Left colon (tissue), 2 donors: ENCODE measurements around the gene ZNF846. TPM values are rescaled to one million over a fixed set of nuclear protein-coding genes. Genes with fewer than 3 reads are reported as not detected.
A peak's percentile ranks its signal among the peaks of the same experiment; 100 is the strongest.
"Not testable (repeated sequence)": the region's sequence is repeated elsewhere in the genome, so short reads cannot be mapped to it uniquely, and the experiment has no call there.

Experiments
- ATAC-seq: fragments of 200-7000 bp; cut with Tn5 transposase; one replicate; pipeline ENCODE4 v1.9.1; 2020; ENCODE audit warnings: mild to moderate bottlenecking, moderate library complexity
- DNase-seq, 2 donors: peaks; one replicate each; pipeline ENCODE4 v3.0.0-alpha.2; 2020
- intact Hi-C, 2 donors: fragments of 100-400 bp; cut with DNase I in 1 of 2; cut with micrococcal nuclease in 1 of 2; formaldehyde crosslinking; loops; one replicate each; pipeline versions ENCODE4 v1.11.2 to v1.14.0; 2022; cut with DNase I, micrococcal nuclease
- long read RNA-seq: library from polyadenylated mRNA; unstranded; transcript quantifications from one replicate; pipeline ENCODE4 v2.0.0, GENCODE V29; 2021
- total RNA-seq, 2 donors: library from RNA; stranded (reverse); fragmentation: NEBNext Ultra II Directional; extraction: Animal tissue kit (Norgen Biotek cat#: 25700); gene quantifications; one replicate each; pipeline ENCODE4 v1.2.1, GENCODE V29; 2021
- donor health status: DM: no; HTN: no; CAD: no.
- donor health status: DM: yes; HTN: yes; CAD: no.

ZNF846 gene
- total RNA-seq = 10 to 100 TPM; 10.2 to 11.9 TPM
- long read RNA-seq, partial matches to known transcripts = 0 of 4 reads
- long read RNA-seq, other reads (novel, unspliced or antisense) = 2 of 4 reads

DNA sequence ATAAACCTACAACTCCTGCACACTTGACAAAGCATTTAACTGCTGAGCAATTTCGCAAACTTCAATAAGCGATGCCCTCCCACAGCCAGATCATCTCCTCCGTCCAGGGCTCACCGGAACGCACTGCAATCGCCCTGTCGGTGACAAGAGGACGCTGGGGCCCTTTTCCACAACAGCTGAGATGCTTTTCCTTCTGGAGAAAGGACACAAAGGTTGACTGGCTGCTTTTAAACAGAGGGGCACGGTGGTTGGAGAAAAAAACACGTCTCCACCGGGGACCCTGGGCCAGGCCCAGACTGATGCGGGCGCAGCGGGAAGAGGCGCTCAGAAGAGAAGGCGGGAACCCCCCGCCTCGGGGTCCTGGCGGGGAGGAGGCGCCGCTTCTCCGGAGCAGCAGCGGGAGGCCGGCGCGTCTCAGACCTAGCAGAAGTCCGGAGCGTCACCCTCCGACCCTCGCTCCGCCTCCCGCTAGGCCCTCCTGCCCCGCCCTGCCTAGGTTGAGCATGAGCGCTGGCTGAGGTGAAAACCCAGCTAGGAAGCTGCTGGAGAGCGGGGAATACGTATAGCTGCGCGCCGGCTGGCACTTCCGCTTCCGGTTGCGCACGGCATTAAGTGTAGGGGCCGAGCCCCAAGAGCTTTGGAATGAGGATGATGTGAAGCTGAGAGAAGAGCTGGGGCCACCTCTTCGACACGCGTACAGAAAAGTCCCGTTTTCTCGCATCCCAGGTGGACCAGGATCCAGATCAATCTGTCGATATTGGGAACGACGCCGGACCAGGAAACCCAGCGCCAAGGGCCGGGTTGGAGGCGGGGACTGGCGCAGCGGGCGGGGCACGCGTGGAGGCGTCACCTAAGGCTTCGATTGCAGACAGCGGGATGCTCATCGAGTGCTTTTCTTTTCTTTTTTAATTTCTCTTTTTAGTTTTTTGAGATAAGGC is at the start of gene ZNF846:
TSS of gene ZNF846 (minus strand) at position 564 of the 938 bp plus-strand sequence. CDS start 3,788 bp downstream, outside the sequence.
- intact Hi-C loops = no loop called here
- peak; percentile 98 for ATAC-seq
- peak; percentile 94 to 96 for DNase-seq

DNA sequence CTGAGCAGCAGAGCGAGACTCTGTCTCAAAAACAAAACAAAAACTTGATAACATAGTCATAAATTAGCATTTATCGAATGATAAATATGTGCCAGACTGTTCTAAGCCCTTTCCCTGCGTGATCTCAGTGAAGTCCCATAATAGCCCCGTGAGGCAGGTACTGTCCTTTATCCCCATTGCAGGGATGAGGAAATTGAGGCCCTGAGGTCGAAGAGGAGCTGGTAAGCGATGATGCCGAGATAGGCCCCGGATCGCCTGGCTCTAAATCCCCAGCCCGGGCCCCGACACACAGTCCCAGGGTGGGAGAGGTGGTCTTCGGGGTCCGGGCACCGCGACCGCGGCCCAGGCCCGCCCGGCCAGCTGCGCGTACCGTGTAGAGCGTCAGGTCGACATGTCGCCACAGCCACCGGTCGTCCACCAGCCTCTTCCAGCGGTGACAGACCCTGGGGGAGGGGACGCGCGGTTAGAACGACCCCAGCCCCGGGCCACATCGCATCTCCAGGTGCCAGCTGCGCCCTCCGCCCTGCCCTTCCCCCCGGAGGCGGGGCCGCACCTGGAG is 49.7 kb upstream of the ZNF846 start:
- ATAC-seq (no peak), DNase-seq (no peak)
- intact Hi-C loops = no loop called here

DNA sequence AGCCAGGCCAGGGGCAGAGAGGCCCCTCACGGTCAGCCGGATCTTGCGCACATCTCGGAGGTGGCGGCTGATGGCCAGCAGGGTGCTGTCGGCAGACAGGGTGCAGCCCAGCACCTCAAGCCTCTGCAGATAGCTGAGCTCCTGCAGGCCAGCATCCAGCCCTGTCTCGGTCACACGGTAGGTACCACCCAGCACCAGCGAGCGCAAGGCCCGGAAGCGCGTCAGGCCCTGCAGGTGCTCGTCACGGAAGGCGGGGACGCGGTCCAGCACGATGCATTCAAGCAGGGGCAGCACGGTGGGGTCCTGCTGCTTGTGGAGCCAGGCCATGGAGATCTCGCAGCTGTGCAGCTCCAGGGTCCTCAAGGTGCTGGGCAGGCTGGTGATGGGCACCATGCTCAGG is 42.6 kb upstream of the ZNF846 start:
- ATAC-seq (no peak), DNase-seq (no peak)
- intact Hi-C loops = no loop called here

DNA sequence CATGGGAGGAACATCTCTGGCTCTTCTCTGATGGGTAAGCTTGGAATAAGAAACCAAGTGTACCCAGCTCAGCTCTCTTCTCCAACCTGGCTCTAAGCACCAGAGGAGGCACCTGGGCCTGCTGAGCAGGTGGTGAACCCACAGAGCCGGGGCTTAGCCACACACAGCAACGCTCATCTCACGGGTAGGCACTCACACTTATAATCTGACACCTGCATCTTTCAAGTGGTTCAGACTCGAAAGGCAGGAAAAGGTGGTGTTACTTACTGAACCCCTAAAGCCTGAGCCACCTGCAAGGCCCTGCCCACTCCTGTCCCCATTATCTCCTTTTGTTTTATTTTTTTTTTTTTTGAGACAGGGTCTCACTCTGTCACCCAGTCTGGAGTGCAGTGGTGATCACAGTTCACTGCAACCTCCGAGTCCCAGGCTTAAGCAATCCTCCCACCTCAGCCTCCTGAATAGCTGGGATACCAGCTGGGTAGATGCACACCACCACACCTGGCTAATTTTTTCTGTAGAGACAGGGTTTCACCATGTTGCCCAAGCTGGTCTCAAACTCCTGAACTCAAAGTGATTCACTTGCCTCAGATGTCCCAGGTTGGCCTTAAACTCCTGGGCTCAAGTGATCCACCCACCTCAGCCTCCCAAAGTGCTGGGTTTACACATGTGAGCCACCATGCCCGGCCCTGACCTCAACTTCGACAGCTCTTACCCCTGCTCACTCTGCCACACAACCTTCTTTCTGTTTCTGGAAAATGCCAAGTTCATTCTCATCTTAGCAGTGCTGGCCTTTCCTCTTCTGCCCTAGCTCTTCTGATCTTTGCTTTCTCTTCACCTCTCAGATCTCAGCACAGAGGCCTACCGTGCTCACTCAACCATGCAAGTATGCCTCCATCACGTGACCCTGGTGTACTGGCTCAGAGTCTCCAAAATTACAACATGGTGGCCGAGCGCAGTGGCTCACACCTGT is 40.6 kb upstream of the ZNF846 start:
- DNase-seq (no peak), ATAC-seq (no peak)
- intact Hi-C loops = no loop called here

DNA sequence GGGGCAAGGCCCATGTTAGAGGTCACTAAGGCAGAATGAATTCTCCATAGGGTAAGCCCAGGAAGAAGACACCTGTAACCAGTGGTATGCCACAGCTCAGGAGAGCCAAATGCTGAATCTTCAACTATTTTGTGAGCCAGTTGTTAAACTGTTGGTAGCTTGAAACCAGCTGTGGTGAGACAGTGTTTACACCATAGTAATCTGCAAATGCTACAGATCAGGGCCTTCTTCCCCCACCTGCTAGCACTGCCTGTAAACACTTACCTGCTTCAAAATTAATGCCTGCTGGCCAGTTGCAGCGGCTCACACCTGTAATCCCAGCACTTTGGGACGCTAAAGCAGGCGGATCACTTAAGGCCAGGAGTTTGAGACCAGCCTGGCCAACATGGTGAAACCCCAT is 38.3 kb upstream of the ZNF846 start:
- ATAC-seq (no peak), DNase-seq (no peak)
- intact Hi-C loops = no loop called here

DNA sequence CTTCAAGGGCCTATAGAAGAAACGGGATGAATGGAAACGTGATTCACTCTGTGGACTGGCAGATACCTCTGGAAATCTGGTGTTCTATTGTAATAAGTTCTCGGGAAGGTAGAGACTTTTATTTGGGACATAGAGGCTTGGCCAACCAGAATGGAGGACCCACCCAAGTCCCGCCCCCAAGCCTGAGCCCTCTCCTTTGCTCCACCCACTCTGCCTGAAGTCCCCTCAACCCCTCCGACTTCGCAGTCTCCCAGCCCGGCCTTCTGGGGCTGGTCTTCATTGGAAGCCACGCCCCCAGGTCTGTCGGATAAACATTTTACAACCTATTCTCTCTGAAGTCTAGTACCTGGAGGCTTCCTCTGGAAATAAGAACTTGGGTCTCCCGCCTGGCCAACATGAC is 33.4 kb upstream of the ZNF846 start:
- intact Hi-C loops = no loop called here
- DNase-seq = no peak
- ATAC-seq = no peak

DNA sequence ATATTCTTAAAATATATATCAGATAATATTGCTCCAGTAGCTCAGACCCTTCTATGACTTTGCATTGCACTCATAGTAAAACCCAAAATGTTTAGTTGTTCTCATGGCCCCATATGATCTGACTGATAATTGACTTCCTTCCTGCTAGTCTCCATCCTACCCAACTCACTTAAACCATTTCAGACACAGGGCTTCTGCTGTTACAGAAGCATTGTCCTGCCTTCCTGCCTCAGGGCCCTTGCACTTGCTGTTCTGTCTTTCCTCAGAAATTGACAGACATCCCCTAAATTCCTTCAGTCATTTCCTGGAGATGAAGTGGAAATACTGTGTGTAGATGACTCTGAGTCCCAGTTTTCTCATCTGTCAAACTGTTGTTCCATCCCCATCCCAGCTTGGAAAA is 30.6 kb upstream of the ZNF846 start:
- ATAC-seq (no peak), DNase-seq (no peak)
- intact Hi-C loops = loop anchor here (5.0 to 10.0 kb wide), 3 partner anchors 172 to 664 kb away; partner anchors contain the start of gene ZNF561 (in 1 of the 2)

DNA sequence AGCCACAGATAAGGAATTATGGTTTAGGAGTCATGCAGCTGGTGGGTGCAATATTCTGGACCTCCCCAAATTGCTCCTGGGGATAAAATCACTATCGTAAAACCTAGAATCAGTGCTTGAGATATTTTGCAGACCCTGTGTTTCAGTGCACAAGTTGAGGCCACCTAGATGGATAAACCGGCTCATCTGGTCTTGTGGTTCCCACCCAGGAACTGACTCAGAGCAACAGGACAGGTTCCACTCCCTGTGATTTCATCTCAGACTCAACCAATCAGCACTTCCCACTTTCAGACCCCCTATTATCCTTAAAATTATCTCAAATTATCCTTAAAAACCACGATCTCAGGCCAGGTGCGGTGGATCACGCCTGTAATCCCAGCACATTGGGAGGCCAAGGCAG is 29.3 kb upstream of the ZNF846 start:
- intact Hi-C loops = loop anchor here (5.0 to 10.0 kb wide), 3 partner anchors 171 to 663 kb away; partner anchors contain the start of gene ZNF561 (in 1 of the 2)
- ATAC-seq (no peak), DNase-seq (no peak)

DNA sequence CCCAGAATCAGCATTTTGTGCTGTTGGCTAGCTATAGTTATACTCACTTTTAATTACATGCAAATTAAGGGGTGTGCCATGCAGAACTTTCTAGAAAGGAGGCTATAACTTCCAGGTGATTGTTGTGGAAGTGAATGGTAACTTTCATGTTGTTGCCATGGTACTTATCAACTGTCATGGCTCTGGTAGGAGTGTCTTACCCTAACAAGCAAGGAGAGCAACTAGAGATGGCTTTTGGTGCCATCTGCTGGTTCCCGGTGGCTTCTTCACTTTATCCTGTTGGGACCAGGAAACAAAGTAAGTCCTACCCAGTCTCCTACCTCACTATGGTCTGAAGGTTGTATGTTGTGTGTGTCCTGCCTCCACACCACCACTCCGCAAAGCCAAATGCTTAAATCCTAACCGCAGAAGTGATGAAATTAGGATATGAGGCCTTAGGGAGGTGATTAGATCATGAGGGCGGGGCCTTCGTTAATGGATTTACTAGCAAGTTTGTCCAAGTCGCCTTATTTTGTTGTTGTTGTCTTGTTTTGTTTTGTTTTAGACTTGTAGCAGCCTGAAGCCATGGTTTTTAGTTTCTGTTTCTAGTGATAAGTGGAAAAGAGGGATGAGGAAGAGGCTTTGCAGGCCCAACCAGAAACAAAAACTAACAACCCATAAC is 27.7 kb upstream of the ZNF846 start:
- DNase-seq (peak; percentile 86 to 88), ATAC-seq (peak; percentile 44)
- intact Hi-C loops = loop anchor here (5.0 to 10.0 kb wide), 3 partner anchors 169 to 661 kb away; partner anchors contain the start of gene ZNF561 (in 1 of the 2)

DNA sequence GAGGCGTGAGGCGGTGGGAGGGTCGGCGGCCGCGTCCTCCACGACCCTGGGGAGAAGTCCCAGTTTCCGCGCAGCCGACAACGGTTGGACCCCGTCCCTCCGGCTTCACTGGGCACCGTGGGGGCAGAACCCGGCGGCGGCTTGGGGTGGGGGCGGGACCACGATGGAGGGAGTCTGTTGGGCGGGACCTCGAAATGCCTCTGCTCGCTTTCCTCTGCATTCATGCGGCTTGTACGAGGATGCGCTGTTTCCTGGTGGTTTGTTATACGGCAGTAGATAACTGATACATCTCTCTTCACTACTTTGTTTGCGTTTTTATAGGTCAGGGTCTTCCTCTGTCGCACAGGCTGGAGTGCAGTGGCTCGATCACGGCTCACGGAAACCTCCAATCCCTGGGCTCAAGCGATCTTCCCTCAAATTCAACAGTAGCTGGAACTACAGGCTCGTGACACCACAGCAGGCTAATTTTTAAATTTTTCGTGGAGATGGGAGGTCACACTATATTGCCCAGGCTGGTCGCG is 24.6 kb upstream of the ZNF846 start:
- ATAC-seq = peak; percentile 10
- peak; percentile 73 to 75 for DNase-seq
- intact Hi-C loops = loop anchor here (10.0 kb wide), 2 partner anchors 168 to 658 kb away; partner anchors contain the start of gene ZNF561 (in 1 of the 2)

DNA sequence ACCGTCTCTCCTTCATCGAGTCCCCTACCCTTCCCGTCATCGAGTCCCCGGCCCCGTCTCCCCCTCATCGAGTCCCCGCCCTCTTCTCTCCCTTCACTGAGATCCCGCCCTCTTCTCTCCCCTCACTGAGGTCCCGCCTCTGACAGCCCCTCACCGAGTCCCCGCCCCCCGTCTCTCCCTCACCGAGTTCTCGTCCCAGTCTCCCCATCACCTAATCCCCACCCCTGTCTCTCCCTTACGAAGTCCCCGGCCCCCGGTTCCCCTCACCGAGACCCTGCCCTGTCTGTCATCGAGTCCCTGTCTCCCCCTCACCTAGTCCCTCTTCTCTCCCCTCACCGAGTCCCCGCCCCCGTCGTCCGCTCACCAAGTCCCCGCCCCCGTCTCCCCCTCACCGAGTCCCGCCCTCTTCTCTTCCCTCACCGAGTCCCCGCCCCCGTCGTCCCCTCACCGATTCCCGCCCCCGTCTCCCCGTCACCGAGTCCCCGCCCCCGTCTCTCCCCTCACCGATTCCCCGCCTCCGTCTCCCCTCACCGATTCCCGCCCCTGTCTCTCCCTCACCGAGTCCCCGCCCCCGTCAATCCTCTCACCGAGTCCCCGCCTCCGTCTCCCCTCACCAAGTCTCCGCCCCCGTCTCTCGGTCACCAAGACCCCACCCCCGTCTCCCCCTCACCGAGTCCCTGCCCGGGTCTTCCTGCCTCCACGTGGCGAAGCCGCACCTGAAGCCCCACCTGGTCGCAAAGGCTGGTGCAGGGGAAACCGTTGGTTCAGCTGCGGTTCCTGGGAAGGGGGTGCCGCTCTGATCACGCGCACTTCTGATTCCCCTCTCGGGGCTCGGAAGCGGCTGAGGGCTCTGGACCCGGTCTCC is 23.9 kb upstream of the ZNF846 start:
- intact Hi-C loops = loop anchor here (10.0 kb wide), 2 partner anchors 168 to 658 kb away; partner anchors contain the start of gene ZNF561 (in 1 of the 2)
- peak; percentile 69 for ATAC-seq

DNA sequence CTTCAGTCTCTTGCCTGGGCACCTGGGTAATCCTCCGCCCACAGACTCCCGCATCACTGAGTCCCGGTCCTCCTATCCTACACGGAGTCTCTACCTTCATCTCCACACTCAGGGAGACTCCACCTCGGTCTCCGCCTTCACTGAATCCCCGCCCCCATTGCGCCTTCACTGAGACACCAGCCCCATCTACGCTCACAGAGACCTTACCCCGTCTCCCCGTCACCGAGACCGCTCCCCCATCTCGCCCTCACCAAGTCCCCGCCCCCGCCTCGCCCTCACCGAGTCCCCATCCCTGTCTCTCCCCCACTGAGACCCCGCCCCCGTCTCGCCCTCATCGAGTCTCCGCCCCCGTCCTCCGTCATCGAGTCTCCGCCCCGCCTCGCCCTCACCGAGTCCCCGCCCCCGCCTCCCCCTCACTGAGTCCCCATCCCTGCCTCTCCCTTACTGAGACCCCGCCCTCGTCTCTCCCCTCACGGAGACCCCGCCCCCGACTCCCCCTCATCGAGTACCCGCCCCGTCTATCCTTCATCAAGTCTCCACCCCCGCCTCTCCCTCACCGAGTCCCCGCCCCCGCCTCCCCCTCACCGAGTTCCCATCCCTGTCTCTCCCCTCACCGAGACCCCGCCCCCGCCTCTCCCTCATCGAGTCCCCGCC is 23.1 kb upstream of the ZNF846 start:
- DNase-seq = peak; percentile 98
- intact Hi-C loops = loop anchor here (10.0 kb wide), 2 partner anchors 167 to 657 kb away; partner anchors contain the start of gene ZNF561 (in 1 of the 2)
- ATAC-seq = peak; percentile 69

More for the DNA sequence above, 23.9 kb upstream of the ZNF846 start:
- DNase-seq = peak; percentile 97 to 98

DNA sequence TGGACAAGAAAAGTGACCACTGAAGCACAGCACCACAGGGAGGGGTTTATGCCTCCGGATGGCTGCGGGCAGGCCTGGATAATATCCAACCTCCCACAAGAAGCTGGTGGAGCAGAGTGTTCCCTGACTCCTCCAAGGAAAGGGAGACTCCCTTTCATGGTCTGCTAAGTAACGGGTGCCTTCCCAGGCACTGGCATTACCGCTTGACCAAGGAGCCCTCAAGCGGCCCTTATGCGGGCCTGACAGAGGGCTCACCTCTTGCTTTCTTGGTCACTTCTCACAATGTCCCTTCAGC is 22.5 kb upstream of the ZNF846 start:
- ATAC-seq, DNase-seq: not testable (repeated sequence)
- intact Hi-C loops = loop anchor here (10.0 kb wide), 2 partner anchors 166 to 656 kb away; partner anchors contain the start of gene ZNF561 (in 1 of the 2)

DNA sequence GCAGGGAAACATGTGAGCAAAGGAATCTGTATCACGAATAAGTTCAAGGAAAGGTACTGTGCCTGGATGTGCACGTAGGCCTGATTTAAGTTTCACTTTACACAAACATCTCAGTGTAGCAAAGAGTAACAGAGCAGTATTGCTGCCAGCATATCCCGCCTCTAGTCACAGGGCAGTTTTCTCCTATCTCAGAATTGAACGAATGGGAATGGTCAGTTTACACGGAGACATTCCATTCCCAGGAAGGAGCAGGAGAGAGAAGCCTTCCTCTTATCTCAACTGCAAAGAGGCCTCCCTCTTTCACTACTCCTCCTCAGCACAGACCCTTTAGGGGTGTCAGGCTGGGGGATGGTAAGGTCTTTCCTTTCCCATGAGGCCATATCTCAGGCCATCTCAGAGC is 21.0 kb upstream of the ZNF846 start:
- intact Hi-C loops, DNase-seq, ATAC-seq: not testable (repeated sequence)

DNA sequence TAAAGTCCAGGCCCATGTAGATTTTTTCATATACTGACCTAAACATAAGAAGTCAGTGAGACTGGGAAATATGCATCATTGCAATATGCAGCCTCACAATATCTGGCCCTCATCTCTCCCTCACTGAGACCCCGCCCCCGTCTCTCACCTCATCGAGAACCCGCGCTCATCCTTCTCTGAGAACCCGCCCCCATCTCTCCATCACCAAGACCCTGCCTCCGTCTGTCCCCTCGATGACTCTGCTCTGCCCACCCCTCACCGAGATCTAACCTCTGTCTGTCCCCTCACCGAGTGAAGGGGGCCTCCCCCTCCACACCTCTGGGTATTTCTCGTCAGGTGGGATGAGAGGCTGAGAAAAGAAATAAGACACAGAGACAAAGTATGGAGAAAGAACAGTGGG is 20.5 kb upstream of the ZNF846 start:
- no peak for DNase-seq
- ATAC-seq = no peak
- intact Hi-C loops = no loop called here

DNA sequence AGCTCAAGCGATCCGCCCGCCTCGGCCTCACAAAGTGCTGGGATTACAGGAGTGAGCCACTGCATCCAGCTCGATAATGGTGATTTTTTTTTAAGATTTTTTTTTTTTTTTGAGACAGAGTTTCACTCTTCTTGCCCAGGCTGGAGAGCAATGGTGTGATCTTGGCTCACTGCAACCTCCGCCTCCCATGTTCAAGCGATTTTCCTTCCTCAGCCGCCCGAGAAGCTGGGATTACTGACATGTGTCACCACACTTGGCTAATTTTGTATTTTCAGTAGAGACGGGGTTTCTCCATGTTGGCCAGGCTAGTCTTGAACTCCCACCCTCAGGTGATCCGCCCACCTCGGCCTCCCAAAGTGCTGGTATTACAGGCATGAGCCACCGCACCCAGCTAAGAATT is 20.1 kb upstream of the ZNF846 start:
- ATAC-seq, DNase-seq, intact Hi-C loops: not testable (repeated sequence)
